ENCODE measurements around the gene IGFL2. TPM values are rescaled to one million over a fixed set of nuclear protein-coding genes. Genes with fewer than 3 reads are reported as not detected.
A peak's percentile ranks its signal among the peaks of the same experiment; 100 is the strongest.

Gene IGFL2
- total and polyA plus RNA-seq, 9 of the 15 experiments (the other 6 are each of a cell fraction or from before 2014, with no cell fraction given), result 0.42 to 1.7 (median 0.75) TPM; not detected in 2

DNA sequence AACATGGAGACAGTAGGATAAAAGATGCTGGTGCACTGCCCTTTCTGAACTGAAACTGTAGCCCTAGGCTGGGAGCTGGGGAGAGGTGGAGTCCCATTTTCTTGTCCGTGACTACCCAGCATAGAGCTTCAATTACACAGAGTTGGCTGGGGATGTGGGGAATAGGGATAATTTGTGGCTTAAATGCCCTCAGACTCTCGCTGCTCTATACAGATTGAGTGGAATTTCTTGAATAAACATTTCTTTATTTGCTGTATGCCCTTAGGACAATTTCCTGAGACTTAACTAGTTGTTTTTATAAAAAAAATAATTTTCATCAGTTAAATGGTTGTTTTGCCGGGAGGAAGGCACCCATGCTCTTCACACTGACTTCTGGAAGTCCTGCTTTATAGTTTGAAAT is 7.2 kb downstream of the IGFL2 start (continued):
- TF ChIP-seq ZBTB11 (CRISPR knock-in tag; IDR thresholded peaks at IDR 0.05), result no peak
- no peak for TF ChIP-seq CREM (IDR thresholded peaks at IDR 0.05; ENCODE audit: low read depth)
- no peak for TF ChIP-seq FOXA3 (CRISPR knock-in tag; conservative IDR thresholded peaks at IDR 0.05 in 1 of 2, IDR thresholded peaks at IDR 0.05 in 1 of 2)
- TF ChIP-seq BCL6 (CRISPR knock-in tag; IDR thresholded peaks at IDR 0.05), result no peak

GRCh38 chr19:46159418-46160232 is 11.6 kb downstream of the IGFL2 start:
- POLR2A ChIA-PET, result interaction anchor here (0.6 kb wide), 1 partner anchor 578 kb away, joined by 3 read pairs; no protein-coding TSS in a partner anchor
- H3K36me3 ChIP-seq (ENCODE audit: control insufficient read depth, insufficient read depth, low read length), result no peaks in the 10 kb centered on the region
- no peaks in the 10 kb centered on the region for H4K20me1 ChIP-seq (replicated peaks; ENCODE audit: control insufficient read depth, insufficient read depth, low read length)
- H3K9ac ChIP-seq (ENCODE audit: insufficient read depth in 1 of 2, low read depth in 2 of 2, low read length in 2 of 2), result no peak overlapping the region
- no peak overlapping the region for H3K4me3 ChIP-seq
- CTCF ChIA-PET (ENCODE audit: low intra/inter-chr PET ratio), result no interaction called here
- H3K4me1 ChIP-seq (replicated peaks in 1 of 2; ENCODE audit: control insufficient read depth in 2 of 2, insufficient read depth in 2 of 2, low read length in 2 of 2), result no peaks in the 10 kb centered on the region; a peak in 2 of 5 replicates
- DNase-seq (ENCODE audit: extremely low read depth in 1 of 4, low spot score in 3 of 4) (no peak), ATAC-seq (no peak), FAIRE-seq (no peak)
- no peaks in the 10 kb centered on the region for H3K79me2 ChIP-seq (ENCODE audit: control insufficient read depth, insufficient read depth, low read length)
- H3K9me3 ChIP-seq (replicated peaks; ENCODE audit: control insufficient read depth, insufficient read depth, low read depth, low read length), result no peaks in the 10 kb centered on the region
- no peak for TF ChIP-seq MEF2D (tag; conservative IDR thresholded peaks at IDR 0.05; ENCODE audit: low read depth)
- TF ChIP-seq GATA2 (CRISPR knock-in tag; IDR thresholded peaks at IDR 0.05), result 0 out of 2 replicates have a peak, but pooled peaks have one; percentile 19
- TF ChIP-seq, protein P1, sequence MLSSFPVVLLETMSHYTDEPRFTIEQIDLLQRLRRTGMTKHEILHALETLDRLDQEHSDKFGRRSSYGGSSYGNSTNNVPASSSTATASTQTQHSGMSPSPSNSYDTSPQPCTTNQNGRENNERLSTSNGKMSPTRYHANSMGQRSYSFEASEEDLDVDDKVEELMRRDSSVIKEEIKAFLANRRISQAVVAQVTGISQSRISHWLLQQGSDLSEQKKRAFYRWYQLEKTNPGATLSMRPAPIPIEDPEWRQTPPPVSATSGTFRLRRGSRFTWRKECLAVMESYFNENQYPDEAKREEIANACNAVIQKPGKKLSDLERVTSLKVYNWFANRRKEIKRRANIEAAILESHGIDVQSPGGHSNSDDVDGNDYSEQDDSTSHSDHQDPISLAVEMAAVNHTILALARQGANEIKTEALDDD (IDR thresholded peaks at IDR 0.05), result peak; percentile 82; the same call in 1 of the 2 replicates
- WGBS (ENCODE audit: insufficient coverage, low coverage, missing lambda C conversion rate), result 0% methylated on average over 4 of the region's 4 CpGs
- H3K27ac ChIP-seq (ENCODE audit: extremely low read depth, low read depth, low read length), result no peak overlapping the region
- no peak overlapping the region for H2AFZ ChIP-seq (ENCODE audit: low read depth, low read length)
- no TSS peak for BruUV-seq (replicated peaks)
- H3K4me2 ChIP-seq (ENCODE audit: insufficient read depth, low read length), result no peak overlapping the region
- in situ Hi-C loops (cut with MboI), result no loop called here
- no peaks in the 10 kb centered on the region for H3K9me1 ChIP-seq (ENCODE audit: control insufficient read depth, insufficient read depth, low read length)
- intact Hi-C loops (cut with micrococcal nuclease), result no loop called here
- H3K27me3 ChIP-seq (ENCODE audit: control insufficient read depth in 2 of 2, insufficient read depth in 2 of 2, low read length in 2 of 2), result peaks cover 4 to 6% of the 10 kb centered on the region in 2 experiments; a peak in 3 of 5 replicates

Measured in K562 (cell line).